Fibroblast of pulmonary artery (primary cell): ENCODE measurements around the gene MTM1.

Source experiments
- DNase-seq: peaks from one replicate; pipeline ENCODE4 v3.0.0-alpha.2; 2010; ENCODE audit warnings: low read depth
- H3K4me3 ChIP-seq: replicated peaks from 2 replicates; pipeline ENCODE4 v1.5.1; 2011; ENCODE audit warnings: low read depth, mild to moderate bottlenecking, control low read depth, low read length, moderate library complexity
- CTCF ChIP-seq: IDR thresholded peaks from 2 replicates; pipeline ENCODE4 v1.5.1; 2011; ENCODE audit warnings: mild to moderate bottlenecking, control low read depth, low read length, inconsistent platforms; ENCODE audit errors: missing control alignments

The MTM1 gene

GRCh38 chrX:150530821-150531220 is 37.6 kb upstream of the MTM1 start:
- DNase-seq = no peak
- no peak for TF ChIP-seq CTCF
- no peak overlapping the region for H3K4me3 ChIP-seq

GRCh38 chrX:150531467-150531866 is 37.0 kb upstream of the MTM1 start:
- H3K4me3 ChIP-seq = no peak overlapping the region
- TF ChIP-seq CTCF = no peak
- no peak for DNase-seq

- no peak for DNase-seq
- no peak for TF ChIP-seq CTCF
Measured at GRCh38 chrX:150533863-150534262, 34.6 kb upstream of the MTM1 start.

GRCh38 chrX:150536455-150537116 is 31.8 kb upstream of the MTM1 start:
- TF ChIP-seq CTCF = no peak
- no peak overlapping the region for H3K4me3 ChIP-seq
- no peak for DNase-seq

More at GRCh38 chrX:150533863-150534262, 34.6 kb upstream of the MTM1 start:
- H3K4me3 ChIP-seq = no peak overlapping the region

- H3K4me3 ChIP-seq = no peak overlapping the region
- no peak for DNase-seq
- TF ChIP-seq CTCF = no peak
Measured at GRCh38 chrX:150537851-150538250, 30.6 kb upstream of the MTM1 start.

GRCh38 chrX:150540965-150541364 is 27.5 kb upstream of the MTM1 start:
- no peak for TF ChIP-seq CTCF
- no peak overlapping the region for H3K4me3 ChIP-seq
- no peak for DNase-seq

GRCh38 chrX:150542846-150543229 is 25.6 kb upstream of the MTM1 start:
- no peak overlapping the region for H3K4me3 ChIP-seq
- TF ChIP-seq CTCF = no peak
- DNase-seq = no peak
